SK-N-MC (cell line): ENCODE results near the gene SLC16A11.

Experiments
- EZH2 ChIP-seq: fragments of 200-600 bp; sonication (generic); IDR thresholded peaks from one replicate; pipeline ENCODE4 v1.6.1; 2017; ENCODE audit warnings: antibody characterized with exemption
- POLR2AphosphoS5 ChIP-seq: IDR thresholded peaks from 2 replicates; pipeline ENCODE4 v1.6.1; 2012; ENCODE audit warnings: mild to moderate bottlenecking, low read depth, low read length, borderline replicate concordance

DNA sequence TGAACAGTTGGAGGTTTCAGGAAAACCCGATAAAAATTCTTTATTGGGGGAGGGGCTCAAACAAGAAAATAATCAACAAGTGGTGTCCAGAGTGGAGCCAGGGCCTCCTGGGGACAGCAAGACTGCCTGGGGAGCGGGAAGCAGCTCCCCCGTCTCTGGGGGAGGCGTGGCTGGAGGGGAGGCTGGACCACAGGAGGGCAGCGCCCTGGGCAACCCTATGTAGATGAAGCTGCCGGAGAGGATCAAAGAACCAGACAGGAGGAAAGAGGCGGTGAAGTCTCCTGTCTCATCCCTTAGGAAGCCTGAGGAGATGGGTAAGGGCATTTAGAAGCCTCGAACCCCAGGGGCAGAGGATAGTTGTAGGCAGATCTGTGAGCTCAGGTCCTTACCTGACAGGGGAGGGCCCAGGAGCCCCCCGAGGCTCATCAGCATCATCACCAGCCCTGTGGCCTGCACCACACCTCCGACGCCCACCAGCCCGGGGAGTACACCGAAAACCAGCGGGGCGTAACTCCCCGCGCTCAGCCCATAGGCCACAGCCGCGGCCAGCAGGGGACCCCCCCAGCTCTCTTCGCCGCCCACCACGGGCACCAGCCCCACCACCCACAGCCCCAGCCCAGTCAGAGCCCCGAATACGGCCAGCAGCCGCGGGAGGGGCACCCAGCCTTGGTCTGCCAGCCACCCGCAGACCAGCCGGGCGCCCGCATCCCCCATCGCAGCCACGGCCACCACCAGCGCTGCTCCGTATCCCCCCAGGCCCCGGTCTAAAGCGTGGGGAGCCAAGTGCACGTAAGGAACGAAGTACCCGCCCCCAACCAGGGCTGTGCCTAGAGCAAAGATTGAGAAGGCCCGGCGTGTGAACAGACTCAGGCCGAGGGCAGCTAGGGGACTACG is 2.0 kb downstream of the SLC16A11 start:
- no peak for TF ChIP-seq EZH2
- no peak for TF ChIP-seq POLR2AphosphoS5
